GM12891 (cell line): ENCODE data around the gene KRT9.

Experiments
- PAX5 ChIP-seq: IDR thresholded peaks from 2 replicates; pipeline ENCODE4 v1.6.1; 2011; ENCODE audit warnings: low read length, moderate library complexity, mild to moderate bottlenecking; ENCODE audit not compliant: insufficient read depth, severe bottlenecking
- POLR2A ChIP-seq: IDR thresholded peaks from 2 replicates; pipeline ENCODE4 v1.6.1; 2011; ENCODE audit warnings: low read depth, low read length, control low read depth
- POLR2AphosphoS5 ChIP-seq: IDR thresholded peaks from 2 replicates; pipeline ENCODE4 v1.6.1; 2011; ENCODE audit warnings: low read depth, low read length, control low read depth
- POU2F2 ChIP-seq: IDR thresholded peaks from 2 replicates; pipeline ENCODE4 v1.6.1; 2011; ENCODE audit warnings: low read depth, mild to moderate bottlenecking, control low read depth, low read length, moderate library complexity
- TAF1 ChIP-seq: IDR thresholded peaks from 2 replicates; pipeline ENCODE4 v1.6.1; 2011; ENCODE audit warnings: low read depth, low read length, control low read depth

GRCh38 chr17:41523225-41523593 lies 48.6 kb downstream of the KRT9 start:
- TF ChIP-seq POLR2AphosphoS5, result no peak
- TF ChIP-seq POLR2A, result no peak
- no peak for TF ChIP-seq POU2F2
- TF ChIP-seq TAF1, result no peak
- TF ChIP-seq PAX5, result no peak
